Measurements from ENCODE around the gene BST1. TPM values are rescaled to one million over a fixed set of nuclear protein-coding genes. Genes with fewer than 3 reads are reported as not detected.

Gene BST1
- polyA plus RNA-seq, 3 donors: 140 to 297 (median 266) TPM

DNA sequence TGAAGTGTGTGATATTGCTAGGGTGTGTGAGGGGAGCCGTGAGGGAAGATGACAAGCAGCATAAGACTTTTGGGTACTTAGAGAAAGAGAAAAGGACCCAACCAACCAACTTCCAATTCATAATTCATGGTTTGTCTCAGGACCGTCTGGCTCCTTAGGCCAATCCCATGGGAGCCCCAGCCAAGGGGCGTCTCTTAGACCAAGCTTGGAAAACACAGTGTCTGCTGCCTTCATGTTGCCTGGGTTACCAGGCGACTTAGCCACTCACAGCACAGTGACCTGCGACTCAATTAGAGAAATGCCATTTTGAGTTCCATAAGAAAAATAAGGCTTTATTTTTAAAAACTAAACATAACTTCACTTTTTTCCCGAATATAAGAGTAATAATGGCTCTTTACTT is 32.7 kb downstream of the BST1 start:
- H3K27ac Mint-ChIP-seq: peak overlapping the region in 2 of 7 donors; percentile 64 to 74
- peaks cover 43 to 96% of the 10 kb centered on the region in 2 donors for H3K36me3 ChIP-seq (replicated peaks in 1 of 2; ENCODE audit: control insufficient read depth in 1 of 2, insufficient read depth in 2 of 2, low read length in 2 of 2)
- H3K27me3 Mint-ChIP-seq (ENCODE audit: low read depth in 3 of 3): no peaks in the 10 kb centered on the region
- peaks cover 10 to 17% (median 14%) of the 10 kb centered on the region in 7 donors for H3K9me3 Mint-ChIP-seq
- intact Hi-C loops (cut with micrococcal nuclease): no loop called here
- H3K27ac ChIP-seq (ENCODE audit: low read depth in 1 of 2, low read length in 2 of 2): no peak overlapping the region
- WGBS (ENCODE audit: insufficient coverage): 50% methylated on average over 2 of the region's 6 CpGs
- no peak overlapping the region for H3K9ac ChIP-seq (ENCODE audit: insufficient read depth, low read length, poor library complexity, severe bottlenecking)
- H3K79me2 ChIP-seq (ENCODE audit: insufficient read depth, low read length): peaks cover 4% of the 10 kb centered on the region
- H3K4me3 ChIP-seq (replicated peaks in 1 of 3; ENCODE audit: low read depth in 2 of 3, low read length in 3 of 3): no peak overlapping the region
- H3K4me2 ChIP-seq (replicated peaks; ENCODE audit: extremely low read depth, low read length, poor library complexity, severe bottlenecking): no peak overlapping the region
- H3K4me3 Mint-ChIP-seq: no peak overlapping the region
- peaks cover 0 to 4% of the 10 kb centered on the region in 2 donors for H3K4me1 ChIP-seq (ENCODE audit: control insufficient read depth in 1 of 2, insufficient read depth in 2 of 2, low read length in 2 of 2)
- peaks cover 85 to 96% of the 10 kb centered on the region in 2 donors for H3K36me3 Mint-ChIP-seq
- no peak overlapping the region for H2AFZ ChIP-seq (ENCODE audit: insufficient read depth, low read depth, low read length, poor library complexity, severe bottlenecking)
- H3K4me1 Mint-ChIP-seq: peaks cover 18% of the 10 kb centered on the region
- peaks cover 3 to 5% of the 10 kb centered on the region in 2 donors for H3K9me3 ChIP-seq (replicated peaks in 1 of 2; ENCODE audit: control insufficient read depth in 1 of 2, insufficient read depth in 1 of 2, low read length in 2 of 2)
- no peaks in the 10 kb centered on the region for H3K27me3 ChIP-seq (ENCODE audit: control insufficient read depth in 2 of 2, insufficient read depth in 2 of 2, low read length in 2 of 2)
- TF ChIP-seq, protein P1, sequence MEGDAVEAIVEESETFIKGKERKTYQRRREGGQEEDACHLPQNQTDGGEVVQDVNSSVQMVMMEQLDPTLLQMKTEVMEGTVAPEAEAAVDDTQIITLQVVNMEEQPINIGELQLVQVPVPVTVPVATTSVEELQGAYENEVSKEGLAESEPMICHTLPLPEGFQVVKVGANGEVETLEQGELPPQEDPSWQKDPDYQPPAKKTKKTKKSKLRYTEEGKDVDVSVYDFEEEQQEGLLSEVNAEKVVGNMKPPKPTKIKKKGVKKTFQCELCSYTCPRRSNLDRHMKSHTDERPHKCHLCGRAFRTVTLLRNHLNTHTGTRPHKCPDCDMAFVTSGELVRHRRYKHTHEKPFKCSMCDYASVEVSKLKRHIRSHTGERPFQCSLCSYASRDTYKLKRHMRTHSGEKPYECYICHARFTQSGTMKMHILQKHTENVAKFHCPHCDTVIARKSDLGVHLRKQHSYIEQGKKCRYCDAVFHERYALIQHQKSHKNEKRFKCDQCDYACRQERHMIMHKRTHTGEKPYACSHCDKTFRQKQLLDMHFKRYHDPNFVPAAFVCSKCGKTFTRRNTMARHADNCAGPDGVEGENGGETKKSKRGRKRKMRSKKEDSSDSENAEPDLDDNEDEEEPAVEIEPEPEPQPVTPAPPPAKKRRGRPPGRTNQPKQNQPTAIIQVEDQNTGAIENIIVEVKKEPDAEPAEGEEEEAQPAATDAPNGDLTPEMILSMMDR (IDR thresholded peaks at IDR 0.05): no peak
- H4K20me1 ChIP-seq (ENCODE audit: insufficient read depth, low read length): peaks cover 37% of the 10 kb centered on the region
- no peak for DNase-seq

- Mint-ChIP-seq H3K27me3 (ENCODE audit: low read depth in 3 of 3) (no peaks in the 10 kb centered on the region), H3K27ac (no peak overlapping the region)
These were observed 33.7 kb downstream of the BST1 start for GRCh38 chr4:15736514-15737050.

More at GRCh38 chr4:15736514-15737050, 33.7 kb downstream of the BST1 start:
- WGBS (ENCODE audit: insufficient coverage): 94% methylated on average over 2 of the region's 4 CpGs
- intact Hi-C loops (cut with micrococcal nuclease): no loop called here
- peaks cover 10 to 12% of the 10 kb centered on the region in 2 donors for H3K9me3 ChIP-seq (replicated peaks in 1 of 2; ENCODE audit: control insufficient read depth in 1 of 2, insufficient read depth in 1 of 2, low read length in 2 of 2)
- H3K27me3 ChIP-seq (ENCODE audit: control insufficient read depth in 2 of 2, insufficient read depth in 2 of 2, low read length in 2 of 2): no peaks in the 10 kb centered on the region
- peaks cover 18% of the 10 kb centered on the region for H3K4me1 Mint-ChIP-seq
- peaks cover 10 to 24% (median 16%) of the 10 kb centered on the region in 7 donors for H3K9me3 Mint-ChIP-seq
- H4K20me1 ChIP-seq (ENCODE audit: insufficient read depth, low read length): peaks cover 27% of the 10 kb centered on the region
- peaks cover 33 to 96% of the 10 kb centered on the region in 2 donors for H3K36me3 ChIP-seq (replicated peaks in 1 of 2; ENCODE audit: control insufficient read depth in 1 of 2, insufficient read depth in 2 of 2, low read length in 2 of 2)
- TF ChIP-seq, protein P1 (IDR thresholded peaks at IDR 0.05): no peak
- H3K4me3 Mint-ChIP-seq: no peak overlapping the region
- no peak for DNase-seq
- no peak overlapping the region for H3K9ac ChIP-seq (ENCODE audit: insufficient read depth, low read length, poor library complexity, severe bottlenecking)
- peaks cover 0 to 4% of the 10 kb centered on the region in 2 donors for H3K4me1 ChIP-seq (ENCODE audit: control insufficient read depth in 1 of 2, insufficient read depth in 2 of 2, low read length in 2 of 2)
- no peak overlapping the region for H3K27ac ChIP-seq (ENCODE audit: low read depth in 1 of 2, low read length in 2 of 2)
- H3K36me3 Mint-ChIP-seq: peaks cover 79 to 92% of the 10 kb centered on the region in 2 donors
- no peak overlapping the region for H3K4me3 ChIP-seq (replicated peaks in 1 of 3; ENCODE audit: low read depth in 2 of 3, low read length in 3 of 3)
- peaks cover 2% of the 10 kb centered on the region for H3K79me2 ChIP-seq (ENCODE audit: insufficient read depth, low read length)
- H3K4me2 ChIP-seq (replicated peaks; ENCODE audit: extremely low read depth, low read length, poor library complexity, severe bottlenecking): no peak overlapping the region
- H2AFZ ChIP-seq (ENCODE audit: insufficient read depth, low read depth, low read length, poor library complexity, severe bottlenecking): no peak overlapping the region
